DOHH2 (cell line): Measurements from ENCODE around the gene NR4A2.
"Not testable (repeated sequence)": the region's sequence is repeated elsewhere in the genome, so short reads cannot be mapped to it uniquely, and the experiment has no call there.

Experiments
- H3F3A ChIP-seq: fragments of 200-600 bp; sonication (generic), shearing (Covaris generic); 2 replicates; pipeline ENCODE4 v1.6.0; 2016; ENCODE audit warnings: antibody characterized with exemption, mild to moderate bottlenecking; ENCODE audit not compliant: control insufficient read depth, insufficient read depth
- H3K27ac ChIP-seq: fragments of 200-600 bp; sonication (generic); 2 replicates; pipeline ENCODE4 v1.5.1; 2014; ENCODE audit warnings: low read depth, mild to moderate bottlenecking, low read length, moderate library complexity
- H3K27me3 ChIP-seq: fragments of 200-600 bp; sonication (generic); 2 replicates; pipeline ENCODE4 v1.6.1; 2014; ENCODE audit warnings: mild to moderate bottlenecking, low read length, mixed read lengths; ENCODE audit not compliant: control insufficient read depth
- H3K36me3 ChIP-seq: fragments of 200-600 bp; sonication (generic); 2 replicates; pipeline ENCODE4 v1.6.1; 2014; ENCODE audit warnings: mild to moderate bottlenecking, low read length, moderate library complexity, mixed read lengths; ENCODE audit not compliant: control insufficient read depth
- H3K4me1 ChIP-seq: fragments of 200-600 bp; sonication (generic); 2 replicates; pipeline ENCODE4 v1.6.1; 2014; ENCODE audit warnings: mild to moderate bottlenecking, low read length, mixed read lengths; ENCODE audit not compliant: control insufficient read depth
- H3K4me2 ChIP-seq: fragments of 200-600 bp; sonication (generic); 2 replicates; pipeline ENCODE4 v1.6.0; 2014; ENCODE audit warnings: mild to moderate bottlenecking, low read length, moderate library complexity
- H3K4me3 ChIP-seq: fragments of 200-600 bp; sonication (generic); 2 replicates; pipeline ENCODE4 v1.5.1; 2014; ENCODE audit warnings: mild to moderate bottlenecking, low read length, mixed read lengths
- H3K79me2 ChIP-seq: fragments of 200-600 bp; sonication (generic); 2 replicates; pipeline ENCODE4 v1.6.1; 2014; ENCODE audit warnings: mild to moderate bottlenecking, low read length, mixed read lengths; ENCODE audit not compliant: control insufficient read depth
- H3K9me2 ChIP-seq: fragments of 200-600 bp; sonication (generic); replicated peaks from 2 replicates; pipeline ENCODE4 v1.6.1; 2014; ENCODE audit warnings: mild to moderate bottlenecking, low read length, mixed read lengths; ENCODE audit not compliant: control insufficient read depth
- H3K9me3 ChIP-seq: fragments of 200-600 bp; sonication (generic); 2 replicates; pipeline ENCODE4 v1.6.1; 2014; ENCODE audit warnings: antibody characterized with exemption, low read length, mixed read lengths; ENCODE audit not compliant: control insufficient read depth, insufficient read depth
- H4K20me1 ChIP-seq: fragments of 200-600 bp; sonication (generic); 2 replicates; pipeline ENCODE4 v1.6.0; 2014; ENCODE audit warnings: low read depth, mild to moderate bottlenecking, antibody characterized with exemption, low read length, moderate library complexity; ENCODE audit not compliant: control insufficient read depth, insufficient read depth
- EZH2phosphoT487 ChIP-seq: fragments of 200-600 bp; sonication (generic); IDR thresholded peaks from 2 replicates; pipeline ENCODE4 v1.6.1; 2017; ENCODE audit warnings: borderline replicate concordance, mild to moderate bottlenecking, antibody characterized with exemption, low read length, moderate library complexity, mixed read lengths
- TF ChIP-seq, protein P1 (sequence below): fragments of 200-600 bp; sonication (generic); IDR thresholded peaks from one replicate; pipeline ENCODE4 v1.5.1; 2014; ENCODE audit warnings: antibody characterized with exemption, mild to moderate bottlenecking, low read depth, low read length; ENCODE audit not compliant: poor library complexity, severe bottlenecking

NR4A2 gene

DNA sequence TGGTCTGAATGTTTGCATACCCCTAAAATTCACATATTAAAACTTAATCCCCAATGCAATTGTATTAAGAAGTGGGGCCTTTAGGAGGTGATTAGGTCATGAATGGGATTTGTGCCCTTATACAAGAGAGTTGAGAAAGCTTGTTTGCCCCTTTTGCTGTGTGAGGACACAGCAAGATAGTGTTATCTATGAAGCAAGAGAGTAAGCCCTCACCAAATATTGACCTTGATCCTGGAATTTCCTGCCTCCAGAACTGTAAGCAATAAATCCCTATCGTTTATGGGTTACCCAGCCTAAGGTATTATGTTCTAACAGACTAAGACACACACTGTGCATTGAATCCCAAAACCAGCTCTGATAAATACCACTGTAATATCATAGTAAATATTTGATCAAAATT, 32.2 kb downstream of the NR4A2 start:
- Histone ChIP-seq H3K79me2 (no peaks in the 10 kb centered on the region), H3F3A (no peaks in the 10 kb centered on the region), H3K4me2 (no peak overlapping the region), H4K20me1 (no peaks in the 10 kb centered on the region), H3K27me3 (no peaks in the 10 kb centered on the region), H3K27ac (no peak overlapping the region), H3K36me3 (no peaks in the 10 kb centered on the region), H3K9me2 (no peaks in the 10 kb centered on the region), H3K9me3 (no peaks in the 10 kb centered on the region), H3K4me1 (no peaks in the 10 kb centered on the region), H3K4me3 (no peak overlapping the region)
- TF ChIP-seq EZH2phosphoT487, result no peak
- TF ChIP-seq, protein P1, sequence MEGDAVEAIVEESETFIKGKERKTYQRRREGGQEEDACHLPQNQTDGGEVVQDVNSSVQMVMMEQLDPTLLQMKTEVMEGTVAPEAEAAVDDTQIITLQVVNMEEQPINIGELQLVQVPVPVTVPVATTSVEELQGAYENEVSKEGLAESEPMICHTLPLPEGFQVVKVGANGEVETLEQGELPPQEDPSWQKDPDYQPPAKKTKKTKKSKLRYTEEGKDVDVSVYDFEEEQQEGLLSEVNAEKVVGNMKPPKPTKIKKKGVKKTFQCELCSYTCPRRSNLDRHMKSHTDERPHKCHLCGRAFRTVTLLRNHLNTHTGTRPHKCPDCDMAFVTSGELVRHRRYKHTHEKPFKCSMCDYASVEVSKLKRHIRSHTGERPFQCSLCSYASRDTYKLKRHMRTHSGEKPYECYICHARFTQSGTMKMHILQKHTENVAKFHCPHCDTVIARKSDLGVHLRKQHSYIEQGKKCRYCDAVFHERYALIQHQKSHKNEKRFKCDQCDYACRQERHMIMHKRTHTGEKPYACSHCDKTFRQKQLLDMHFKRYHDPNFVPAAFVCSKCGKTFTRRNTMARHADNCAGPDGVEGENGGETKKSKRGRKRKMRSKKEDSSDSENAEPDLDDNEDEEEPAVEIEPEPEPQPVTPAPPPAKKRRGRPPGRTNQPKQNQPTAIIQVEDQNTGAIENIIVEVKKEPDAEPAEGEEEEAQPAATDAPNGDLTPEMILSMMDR, result no peak

DNA sequence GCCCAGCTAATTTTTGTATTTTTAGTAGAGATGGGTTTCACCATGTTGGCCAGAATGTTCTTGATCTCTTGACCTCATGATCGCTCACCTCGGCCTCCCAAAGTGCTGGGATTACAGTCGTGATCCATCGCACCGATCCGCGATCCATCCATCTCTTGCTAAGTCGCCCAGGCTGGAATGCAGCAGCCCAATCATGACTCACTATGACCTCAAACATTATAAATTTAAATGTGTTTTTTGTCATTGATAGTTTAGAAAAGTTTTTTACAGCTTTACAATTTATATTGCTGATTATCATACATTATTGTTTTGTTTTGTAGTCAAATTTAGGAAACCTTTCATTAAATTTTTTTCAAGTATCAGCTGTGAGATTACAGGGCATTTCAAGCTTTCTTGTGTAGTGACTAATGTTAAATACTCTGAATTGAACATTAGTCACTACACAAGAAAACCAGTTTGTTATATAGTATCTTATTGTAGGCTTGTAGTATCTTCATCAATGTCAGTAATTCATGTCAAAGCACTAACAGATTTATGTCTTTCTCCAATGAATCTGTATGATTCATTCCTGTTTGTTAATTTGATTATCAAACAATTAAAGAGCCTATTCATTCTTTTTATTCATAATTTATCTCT, 37.5 kb downstream of the NR4A2 start:
- TF ChIP-seq, protein P1, result no peak
- TF ChIP-seq EZH2phosphoT487, result no peak
- Histone ChIP-seq H4K20me1 (no peaks in the 10 kb centered on the region), H3K79me2 (no peaks in the 10 kb centered on the region), H3K27me3 (no peaks in the 10 kb centered on the region), H3K36me3 (no peaks in the 10 kb centered on the region), H3K4me3 (no peak overlapping the region), H3F3A (no peaks in the 10 kb centered on the region), H3K4me1 (no peaks in the 10 kb centered on the region), H3K9me2 (no peaks in the 10 kb centered on the region), H3K27ac (no peak overlapping the region), H3K4me2 (no peak overlapping the region), H3K9me3 (no peaks in the 10 kb centered on the region)

DNA sequence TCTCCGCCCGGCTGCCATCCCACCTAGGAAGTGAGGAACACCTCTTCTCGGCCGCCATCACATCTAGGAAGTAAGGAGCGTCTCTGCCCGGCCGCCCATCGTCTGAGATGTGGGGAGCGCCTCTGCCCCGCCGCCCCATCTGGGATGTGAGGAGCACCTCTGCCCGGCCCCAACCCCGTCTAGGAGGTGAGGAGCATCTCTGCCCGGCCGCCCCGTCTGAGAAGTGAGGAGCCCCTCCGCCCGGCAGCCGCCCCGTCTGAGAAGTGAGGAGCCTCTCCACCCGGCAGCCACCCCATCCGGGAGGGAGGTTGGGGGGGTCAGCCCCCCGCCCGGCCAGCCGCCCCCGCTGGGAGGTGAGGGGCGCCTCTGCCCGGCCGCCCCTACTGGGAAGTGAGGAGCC, 39.1 kb downstream of the NR4A2 start:
- H3K4me2 ChIP-seq, H3K9me3 ChIP-seq, H3K9me2 ChIP-seq, H3K4me1 ChIP-seq, H3K27ac ChIP-seq, H3K79me2 ChIP-seq, H3K4me3 ChIP-seq, H3K27me3 ChIP-seq, H3F3A ChIP-seq, H3K36me3 ChIP-seq, H4K20me1 ChIP-seq: not testable (repeated sequence)

DNA sequence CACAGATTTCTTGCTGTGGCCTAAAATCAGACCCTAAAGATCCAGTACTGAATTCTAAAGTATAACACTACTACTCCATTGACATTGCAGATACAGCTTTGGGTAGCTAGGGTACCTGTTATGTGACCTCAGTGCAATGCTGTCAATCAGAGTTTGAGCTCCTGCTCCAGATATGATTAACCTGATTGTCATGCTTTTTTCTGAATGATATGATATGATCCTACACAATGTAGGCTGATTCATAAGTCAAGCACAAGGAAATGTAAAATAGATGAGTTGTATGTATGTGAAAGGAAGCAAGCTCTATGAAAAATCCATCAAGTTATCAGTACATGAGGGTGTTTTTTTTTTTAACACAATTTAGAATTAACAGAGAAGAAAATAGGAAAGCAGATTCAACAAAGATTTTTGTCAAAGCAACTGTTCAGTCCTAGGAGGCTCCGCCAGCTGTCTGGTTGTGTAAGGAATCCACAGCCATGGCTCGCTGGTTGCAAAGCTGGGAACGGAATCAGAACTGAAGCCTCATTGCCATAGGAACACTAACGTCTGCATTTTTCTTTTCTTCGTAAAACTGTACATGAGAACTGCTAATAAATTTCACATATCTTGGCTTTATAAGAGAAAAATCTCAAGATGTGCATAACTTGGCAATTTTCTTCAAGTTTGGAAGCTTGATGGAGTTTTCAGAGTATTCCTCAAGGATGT, 52.9 kb downstream of the NR4A2 start:
- TF ChIP-seq EZH2phosphoT487, result no peak
- TF ChIP-seq, protein P1, result no peak
- no peaks in the 10 kb centered on the region for H3K9me2 ChIP-seq
- H3K4me1 ChIP-seq, result no peaks in the 10 kb centered on the region
- H3K4me2 ChIP-seq, result no peak overlapping the region
- no peaks in the 10 kb centered on the region for H3F3A ChIP-seq
- peaks cover 3% of the 10 kb centered on the region; the same call in 1 of the 2 replicates for H3K27me3 ChIP-seq
- H3K36me3 ChIP-seq, result no peaks in the 10 kb centered on the region
- H3K79me2 ChIP-seq, result no peaks in the 10 kb centered on the region
- no peaks in the 10 kb centered on the region for H4K20me1 ChIP-seq
- no peak overlapping the region for H3K27ac ChIP-seq
- no peak overlapping the region for H3K4me3 ChIP-seq
- H3K9me3 ChIP-seq, result no peaks in the 10 kb centered on the region
